Gastroesophageal sphincter (tissue), 4 donors: ENCODE data around the gene TMCO4. TPM values are rescaled to one million over a fixed set of nuclear protein-coding genes. Genes with fewer than 3 reads are reported as not detected.

Experiments used
- ATAC-seq: fragments of 150-250 bp; one replicate; pipeline ENCODE4 v1.9.1; 2016; ENCODE audit warnings: mild to moderate bottlenecking, moderate library complexity
- H3K27ac ChIP-seq, 4 donors: fragments of 200-600 bp; sonication (generic) in 3 of 4; 1 replicate in 3 of 4; 2 replicates in 1 of 4; pipeline ENCODE4 v1.5.1; 2016 to 2019
- H3K27me3 ChIP-seq: fragments of 200-600 bp; sonication (generic); one replicate; pipeline ENCODE4 v1.5.1; 2019
- H3K36me3 ChIP-seq, 2 donors: fragments of 200-600 bp; sonication (generic); one replicate each; pipeline ENCODE4 v1.5.1; 2019; ENCODE audit warnings: control low read depth in 1 of 2
- H3K4me1 ChIP-seq, 3 donors: fragments of 200-600 bp; sonication (generic); 1 replicate in 2 of 3; 2 replicates in 1 of 3; pipeline ENCODE4 v1.5.1; 2016 to 2019; ENCODE audit warnings: control low read depth in 2 of 3
- H3K4me3 ChIP-seq, 2 donors: fragments of 200-600 bp; sonication (generic); one replicate each; pipeline ENCODE4 v1.5.1; 2019; ENCODE audit warnings: mild to moderate bottlenecking in 1 of 2, moderate library complexity in 1 of 2
- H3K9me3 ChIP-seq, 3 donors: fragments of 200-600 bp; sonication (generic); one replicate each; pipeline ENCODE4 v1.5.1; 2017 to 2019; ENCODE audit warnings: control low read depth in 2 of 3
- CTCF ChIP-seq, 4 experiments: fragments of 200-600 bp in 2 of 4; fragments of 450-650 bp in 2 of 4; sonication (generic) in 1 of 4; IDR thresholded peaks; one replicate each; pipeline ENCODE4 v1.5.1; 2017 to 2019; ENCODE audit warnings: antibody characterized with exemption in 4 of 4, mild to moderate bottlenecking in 2 of 4, moderate library complexity in 2 of 4
- EP300 ChIP-seq: sonication (generic); formaldehyde crosslinking; IDR thresholded peaks from one replicate; pipeline ENCODE4 v1.6.1; 2017; ENCODE audit warnings: antibody characterized with exemption, mild to moderate bottlenecking
- POLR2A ChIP-seq, 2 donors: fragments of 450-650 bp; IDR thresholded peaks; one replicate each; pipeline ENCODE4 v1.6.1; 2017; ENCODE audit warnings: antibody characterized with exemption in 2 of 2, mild to moderate bottlenecking in 2 of 2, moderate library complexity in 1 of 2
- POLR2AphosphoS5 ChIP-seq: sonication (generic); formaldehyde crosslinking; IDR thresholded peaks from one replicate; pipeline ENCODE4 v1.6.1; 2017; ENCODE audit warnings: antibody characterized with exemption
- WGBS, 2 donors: methylation state at CpG; one replicate each; pipeline ENCODE4 v1.1.5; 2018; ENCODE audit warnings: low coverage in 1 of 2; 5-methylcytosine and 5-hydroxymethylcytosine counted together
- total RNA-seq, 4 donors: library from RNA; depleted of rRNA; stranded (reverse); fragments of >200 nt; gene quantifications; one replicate each; pipeline ENCODE4 v1.1.0, GENCODE V29; 2016

Gene TMCO4
- total RNA-seq, 4 donors from 2014 or later: 18.1 to 36.9 (median 24.5) TPM

- Histone ChIP-seq H3K27me3 (no peaks in the 10 kb centered on the region), H3K9me3 (no peaks in the 10 kb centered on the region), H3K4me3 (no peak overlapping the region), H3K4me1 (no peaks in the 10 kb centered on the region), H3K27ac (no peak overlapping the region), H3K36me3 (no peaks in the 10 kb centered on the region)
- 87 to 91% methylated on average over 3 to 8 of the region's 15 CpGs for WGBS, 2 donors
- TF ChIP-seq CTCF (IDR thresholded peaks at IDR 0.05) (no peak), POLR2A (IDR thresholded peaks at IDR 0.05) (no peak), EP300 (no peak), POLR2AphosphoS5 (no peak)
- ATAC-seq: no peak
These were observed 14.5 kb upstream of the TMCO4 start for GRCh38 chr1:19814244-19814661.

- TF ChIP-seq CTCF (IDR thresholded peaks at IDR 0.05) (no peak), POLR2AphosphoS5 (no peak), EP300 (no peak), POLR2A (IDR thresholded peaks at IDR 0.05) (no peak)
- H3K27ac ChIP-seq: no peak overlapping the region
- H3K9me3 ChIP-seq: no peaks in the 10 kb centered on the region
- H3K4me1 ChIP-seq: no peaks in the 10 kb centered on the region
- no peaks in the 10 kb centered on the region for H3K27me3 ChIP-seq
- no peak overlapping the region for H3K4me3 ChIP-seq
- WGBS, 2 donors: 75 to 100% methylated on average over 1 to 2 of the region's 4 CpGs
- no peak for ATAC-seq
- no peaks in the 10 kb centered on the region for H3K36me3 ChIP-seq
These were observed 13.9 kb upstream of the TMCO4 start for GRCh38 chr1:19813643-19813960.

- no peak overlapping the region for H3K27ac ChIP-seq
These were observed 13.3 kb upstream of the TMCO4 start for GRCh38 chr1:19812875-19813642.

GRCh38 chr1:19811206-19811851, 11.6 kb upstream of the TMCO4 start:
- H3K9me3 ChIP-seq: no peaks in the 10 kb centered on the region
- 33 to 68% methylated on average over 1 to 3 of the region's 5 CpGs for WGBS, 2 donors
- no peaks in the 10 kb centered on the region for H3K36me3 ChIP-seq
- peak in 3 of 4 experiments; percentile 46 to 61 (median 56) for TF ChIP-seq CTCF (IDR thresholded peaks at IDR 0.05)
- no peak for TF ChIP-seq EP300
- H3K4me3 ChIP-seq: no peak overlapping the region
- H3K27ac ChIP-seq: no peak overlapping the region
- no peaks in the 10 kb centered on the region for H3K27me3 ChIP-seq
- ATAC-seq: peak; percentile 62
- no peaks in the 10 kb centered on the region for H3K4me1 ChIP-seq

More at GRCh38 chr1:19812875-19813642, 13.3 kb upstream of the TMCO4 start:
- TF ChIP-seq POLR2A (IDR thresholded peaks at IDR 0.05) (no peak), EP300 (no peak), POLR2AphosphoS5 (no peak), CTCF (IDR thresholded peaks at IDR 0.05) (no peak)
- Histone ChIP-seq H3K4me1 (no peaks in the 10 kb centered on the region), H3K27me3 (no peaks in the 10 kb centered on the region), H3K36me3 (no peaks in the 10 kb centered on the region), H3K9me3 (no peaks in the 10 kb centered on the region), H3K4me3 (no peak overlapping the region)
- no peak for ATAC-seq
- 63 to 80% methylated on average over 8 to 10 of the region's 15 CpGs for WGBS, 2 donors
